ENCODE results near the gene PTPRA. TPM values are rescaled to one million over a fixed set of nuclear protein-coding genes. Genes with fewer than 3 reads are reported as not detected.
A peak's percentile ranks its signal among the peaks of the same experiment; 100 is the strongest.

PTPRA gene
- total and polyA plus RNA-seq, 12 donors, result 16.3 to 94.7 (median 46.3) TPM

DNA sequence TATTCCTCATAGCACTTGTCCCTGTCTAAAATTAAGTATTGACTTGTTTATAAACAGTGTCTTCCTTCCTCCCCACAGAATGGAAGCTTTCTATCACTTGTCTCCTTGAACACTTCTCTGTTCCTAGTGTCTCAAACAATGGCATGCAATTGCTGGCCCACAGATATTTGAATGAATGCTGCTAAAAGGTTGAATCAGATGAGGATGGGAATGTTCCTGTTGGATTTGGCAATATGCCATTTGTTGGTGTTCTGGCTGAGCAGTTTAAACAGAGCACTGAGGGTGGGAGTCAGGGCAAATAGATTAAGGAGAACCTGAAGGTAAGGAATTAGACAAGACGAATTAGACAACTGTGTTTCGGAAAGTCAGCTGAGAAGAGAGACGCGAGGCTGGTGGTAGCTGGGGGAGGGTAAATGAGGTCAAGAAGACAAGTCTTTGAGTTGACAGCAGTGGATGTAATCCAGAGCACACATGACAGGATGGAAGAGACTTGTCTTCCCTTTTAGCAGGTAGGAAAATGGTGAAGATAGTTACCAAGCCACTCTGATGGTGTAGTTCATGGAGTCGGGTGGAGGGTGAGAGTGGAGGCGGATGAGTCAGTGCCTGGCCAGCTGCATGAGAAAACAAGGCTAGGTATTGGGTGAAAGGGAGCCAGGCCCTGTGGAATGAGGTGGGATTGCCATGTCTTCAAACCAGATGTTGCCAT is 111.8 kb downstream of the PTPRA start:
- H3K36me3 ChIP-seq (replicated peaks in 1 of 2), result peaks cover 0 to 32% of the 10 kb centered on the region in 2 donors
- H3K4me3 ChIP-seq, result no peak overlapping the region
- no peaks in the 10 kb centered on the region for H3K9me3 ChIP-seq (replicated peaks in 1 of 3)
- H3K27ac ChIP-seq, result no peak overlapping the region
- no peaks in the 10 kb centered on the region for H3K4me1 ChIP-seq (replicated peaks in 1 of 2)
- 85 to 91% (median 88%) methylated on average over 6 of the region's 6 CpGs for WGBS, 4 donors
- TF ChIP-seq, protein P1, sequence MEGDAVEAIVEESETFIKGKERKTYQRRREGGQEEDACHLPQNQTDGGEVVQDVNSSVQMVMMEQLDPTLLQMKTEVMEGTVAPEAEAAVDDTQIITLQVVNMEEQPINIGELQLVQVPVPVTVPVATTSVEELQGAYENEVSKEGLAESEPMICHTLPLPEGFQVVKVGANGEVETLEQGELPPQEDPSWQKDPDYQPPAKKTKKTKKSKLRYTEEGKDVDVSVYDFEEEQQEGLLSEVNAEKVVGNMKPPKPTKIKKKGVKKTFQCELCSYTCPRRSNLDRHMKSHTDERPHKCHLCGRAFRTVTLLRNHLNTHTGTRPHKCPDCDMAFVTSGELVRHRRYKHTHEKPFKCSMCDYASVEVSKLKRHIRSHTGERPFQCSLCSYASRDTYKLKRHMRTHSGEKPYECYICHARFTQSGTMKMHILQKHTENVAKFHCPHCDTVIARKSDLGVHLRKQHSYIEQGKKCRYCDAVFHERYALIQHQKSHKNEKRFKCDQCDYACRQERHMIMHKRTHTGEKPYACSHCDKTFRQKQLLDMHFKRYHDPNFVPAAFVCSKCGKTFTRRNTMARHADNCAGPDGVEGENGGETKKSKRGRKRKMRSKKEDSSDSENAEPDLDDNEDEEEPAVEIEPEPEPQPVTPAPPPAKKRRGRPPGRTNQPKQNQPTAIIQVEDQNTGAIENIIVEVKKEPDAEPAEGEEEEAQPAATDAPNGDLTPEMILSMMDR (IDR thresholded peaks at IDR 0.05), result no peak
- TF ChIP-seq POLR2A (IDR thresholded peaks at IDR 0.05), result no peak
- no peak for DNase-seq
- intact Hi-C loops (cut with DNase I), result no loop called here
- no peaks in the 10 kb centered on the region for H3K27me3 ChIP-seq

DNA sequence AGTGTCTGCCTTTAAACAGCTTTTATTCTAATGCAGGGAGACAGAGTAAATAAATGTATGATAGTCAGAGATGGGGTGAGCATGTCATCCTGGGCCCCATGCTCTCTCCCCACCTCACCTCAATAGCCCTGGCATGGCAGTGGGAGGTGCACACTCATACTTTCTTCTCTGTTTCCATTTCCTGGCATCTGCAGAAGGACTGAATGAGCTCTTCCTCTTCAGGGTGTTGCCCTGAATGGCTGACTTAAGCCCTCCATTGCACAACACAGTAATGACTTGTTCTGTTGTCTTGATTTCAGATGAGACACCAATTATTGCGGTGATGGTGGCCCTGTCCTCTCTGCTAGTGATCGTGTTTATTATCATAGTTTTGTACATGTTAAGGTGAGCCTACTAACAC is 113.2 kb downstream of the PTPRA start:
- TF ChIP-seq POLR2A (IDR thresholded peaks at IDR 0.05), result no peak
- TF ChIP-seq, protein P1 (IDR thresholded peaks at IDR 0.05), result no peak
- 79 to 89% (median 87%) methylated on average over 2 of the region's 2 CpGs for WGBS, 4 donors

DNA sequence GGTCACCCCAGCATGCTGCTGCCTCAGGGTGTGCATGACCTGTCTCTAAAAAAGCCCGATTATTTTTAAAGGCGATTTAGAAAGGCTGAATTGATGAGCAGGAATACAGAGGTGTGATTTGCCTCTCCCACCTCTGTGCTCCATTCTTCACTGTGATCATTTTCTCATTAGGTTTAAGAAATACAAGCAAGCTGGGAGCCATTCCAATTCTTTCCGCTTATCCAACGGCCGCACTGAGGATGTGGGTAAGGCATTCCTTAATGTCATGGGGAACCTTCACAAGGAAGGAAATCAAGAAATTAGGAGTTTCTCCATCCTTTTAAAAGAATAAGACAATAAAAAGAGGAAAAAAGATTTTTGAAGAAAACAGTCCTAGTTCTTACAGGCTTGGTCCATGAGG is 114.6 kb downstream of the PTPRA start:
- 87 to 94% (median 90%) methylated on average over 5 of the region's 5 CpGs for WGBS, 4 donors
- Histone ChIP-seq H3K27ac (no peak overlapping the region), H3K27me3 (no peaks in the 10 kb centered on the region), H3K36me3 (replicated peaks in 1 of 2) (peaks cover 0 to 40% of the 10 kb centered on the region in 2 donors), H3K4me1 (replicated peaks in 1 of 2) (no peaks in the 10 kb centered on the region), H3K4me3 (no peak overlapping the region), H3K9me3 (replicated peaks in 1 of 3) (no peaks in the 10 kb centered on the region)
- DNase-seq, result no peak
- intact Hi-C loops (cut with DNase I), result no loop called here
- TF ChIP-seq POLR2A (IDR thresholded peaks at IDR 0.05), result no peak
- TF ChIP-seq, protein P1 (IDR thresholded peaks at IDR 0.05), result no peak

More for the DNA sequence above, 113.2 kb downstream of the PTPRA start:
- DNase-seq, result peak in 2 of 7 donors; percentile 3 to 26
- Histone ChIP-seq H3K27me3 (no peaks in the 10 kb centered on the region), H3K4me3 (no peak overlapping the region), H3K27ac (no peak overlapping the region), H3K4me1 (replicated peaks in 1 of 2) (no peaks in the 10 kb centered on the region), H3K9me3 (replicated peaks in 1 of 3) (no peaks in the 10 kb centered on the region), H3K36me3 (replicated peaks in 1 of 2) (peaks cover 0 to 34% of the 10 kb centered on the region in 2 donors)
- intact Hi-C loops (cut with DNase I), result no loop called here

DNA sequence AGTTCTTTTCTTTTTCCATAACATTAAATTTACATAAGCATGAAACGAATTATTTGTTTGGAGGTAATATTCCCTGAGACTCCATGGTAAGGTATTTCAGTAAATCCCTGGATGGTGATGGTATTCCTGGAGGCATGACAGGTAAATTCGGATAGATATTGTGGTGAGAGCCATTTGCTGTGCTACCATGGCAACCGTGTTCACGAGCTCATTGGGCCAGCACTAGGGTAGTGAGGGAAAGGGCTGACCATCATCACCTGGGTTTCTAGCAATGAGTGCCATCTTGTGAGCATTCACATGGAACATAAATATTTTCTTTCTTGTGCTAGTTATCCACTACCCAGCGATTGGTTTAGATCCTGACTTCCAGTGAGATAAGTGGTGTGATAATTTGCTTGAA is 118.3 kb downstream of the PTPRA start:
- TF ChIP-seq, protein P1 (IDR thresholded peaks at IDR 0.05), result no peak
- no peak for TF ChIP-seq POLR2A (IDR thresholded peaks at IDR 0.05)
- intact Hi-C loops (cut with DNase I), result loop anchor here in 1 of 2 donors (10.0 kb wide), 1 partner anchor 127 kb away; no protein-coding TSS in a partner anchor
- no peak for DNase-seq
- no peak overlapping the region for H3K27ac ChIP-seq
- no peaks in the 10 kb centered on the region for H3K27me3 ChIP-seq
- 91 to 97% (median 94%) methylated on average over 5 of the region's 5 CpGs for WGBS, 4 donors
- H3K36me3 ChIP-seq (replicated peaks in 1 of 2), result peaks cover 0 to 65% of the 10 kb centered on the region in 2 donors
- H3K4me1 ChIP-seq (replicated peaks in 1 of 2), result no peaks in the 10 kb centered on the region
- no peak overlapping the region for H3K4me3 ChIP-seq
- no peaks in the 10 kb centered on the region for H3K9me3 ChIP-seq (replicated peaks in 1 of 3)

Measured in adrenal gland (tissue), 12 donors.